ENCODE measurements around the gene GARNL3.

Gene GARNL3

GRCh38 chr9:127388037-127388855, 123.7 kb downstream of the GARNL3 start:
- peak; percentile 72 for DNase-seq (ENCODE audit: low spot score)

DNA sequence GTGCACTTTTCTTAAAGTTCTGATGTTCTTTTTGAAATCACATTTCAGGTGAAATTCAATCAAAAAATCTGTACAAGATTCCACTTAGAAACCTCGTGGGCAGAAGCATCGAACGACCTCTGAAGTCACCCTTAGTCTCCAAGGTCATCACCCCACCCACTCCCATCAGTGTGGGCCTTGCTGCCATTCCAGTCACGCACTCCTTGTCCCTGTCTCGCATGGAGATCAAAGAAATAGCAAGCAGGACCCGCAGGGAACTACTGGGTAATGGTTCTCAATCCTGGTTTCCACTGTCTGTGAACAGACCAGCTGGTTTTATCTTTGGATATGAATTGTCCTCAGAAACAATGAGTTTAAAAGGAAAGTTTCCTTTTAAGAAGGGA, 124.3 kb downstream of the GARNL3 start:
- no peak for DNase-seq (ENCODE audit: low spot score)

GRCh38 chr9:127389381-127390247, 125.0 kb downstream of the GARNL3 start:
- no peak for DNase-seq (ENCODE audit: low spot score)

GRCh38 chr9:127390248-127390545, 125.6 kb downstream of the GARNL3 start:
- DNase-seq (ENCODE audit: low spot score), result no peak

DNA sequence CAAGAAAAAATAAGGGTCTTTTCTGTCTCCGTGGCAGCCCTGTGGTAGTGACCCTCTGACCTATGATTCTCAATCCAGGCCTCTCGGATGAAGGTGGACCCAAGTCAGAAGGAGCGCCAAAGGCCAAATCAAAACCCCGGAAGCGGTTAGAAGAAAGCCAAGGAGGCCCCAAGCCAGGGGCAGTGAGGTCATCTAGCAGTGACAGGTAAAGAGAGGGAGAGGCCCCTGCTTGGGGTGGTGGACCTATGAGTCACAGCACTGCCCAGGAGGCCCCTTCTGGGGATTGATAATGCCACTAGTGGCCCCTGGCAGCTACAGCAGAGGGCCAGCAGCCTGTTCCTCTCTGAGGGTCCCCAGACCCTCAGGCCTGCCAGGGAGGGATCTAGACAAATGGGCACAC, 126.0 kb downstream of the GARNL3 start:
- DNase-seq (ENCODE audit: low spot score), result peak; percentile 32

DNA sequence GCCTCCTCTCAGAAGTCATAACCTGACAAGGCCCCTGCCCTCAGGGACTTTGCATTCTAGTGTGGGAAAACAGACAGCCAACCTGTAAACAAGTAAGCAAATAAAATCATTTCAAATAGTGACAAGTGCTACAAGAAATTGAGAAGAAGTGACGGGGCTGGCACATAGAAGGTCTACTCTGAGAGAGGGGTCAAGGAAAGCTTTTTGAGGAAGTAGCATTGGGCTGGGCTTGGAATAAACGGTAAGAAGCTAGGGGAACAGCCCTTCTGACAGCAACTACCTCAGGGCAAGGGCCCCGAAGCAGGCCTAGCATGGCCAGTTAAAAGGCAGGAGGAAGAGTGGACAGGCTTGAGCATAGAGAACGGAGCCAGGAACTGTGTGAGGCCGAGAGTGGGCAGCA, 127.6 kb downstream of the GARNL3 start:
- no peak for DNase-seq (ENCODE audit: low spot score)

DNA sequence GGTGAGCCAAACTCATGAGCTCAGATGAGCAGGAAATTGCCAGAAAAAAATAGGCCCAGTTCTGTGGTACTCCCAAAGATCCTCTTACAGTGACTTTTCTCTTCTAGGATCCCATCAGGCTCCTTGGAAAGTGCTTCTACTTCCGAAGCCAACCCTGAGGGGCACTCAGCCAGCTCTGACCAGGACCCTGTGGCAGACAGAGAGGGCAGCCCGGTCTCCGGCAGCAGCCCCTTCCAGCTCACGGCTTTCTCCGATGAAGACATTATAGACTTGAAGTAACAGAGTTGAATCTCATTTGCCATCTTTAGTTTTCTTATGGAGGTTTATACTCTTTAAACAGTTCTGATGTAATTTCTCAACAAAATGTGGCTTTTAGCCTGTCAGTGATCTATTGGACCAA, 128.4 kb downstream of the GARNL3 start:
- no peak for DNase-seq (ENCODE audit: low spot score)

GRCh38 chr9:127393645-127394044, 129.1 kb downstream of the GARNL3 start:
- DNase-seq (ENCODE audit: low spot score), result no peak

- DNase-seq (ENCODE audit: low spot score), result no peak
These were observed 131.1 kb downstream of the GARNL3 start for GRCh38 chr9:127395497-127396252.

DNA sequence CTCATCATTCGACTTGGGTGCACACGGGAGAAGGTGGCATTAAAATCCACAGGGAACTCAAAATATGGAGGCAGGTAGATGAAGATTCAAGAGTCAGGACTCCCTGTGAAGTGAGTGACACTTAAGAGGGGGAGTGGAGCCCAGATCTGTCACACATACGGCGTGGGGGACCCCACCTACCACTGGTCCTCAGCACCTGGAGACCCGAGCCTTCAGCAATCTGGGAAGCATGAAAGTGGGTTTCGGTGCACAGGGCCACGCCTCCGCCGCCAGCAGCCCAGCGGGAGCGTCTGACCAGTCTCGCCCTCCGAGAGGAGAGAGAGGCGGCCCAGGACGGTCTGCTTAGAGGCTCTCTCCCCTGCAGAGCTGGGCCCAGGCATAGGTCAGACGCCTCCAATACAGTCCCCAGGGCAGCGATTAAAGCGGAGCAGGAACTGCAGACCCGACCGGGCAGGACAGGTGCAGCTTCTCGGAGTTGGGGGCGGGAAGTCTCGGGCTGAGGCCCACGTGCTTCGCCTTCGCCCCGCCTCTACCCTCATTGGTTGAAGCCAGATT, 131.8 kb downstream of the GARNL3 start:
- DNase-seq (ENCODE audit: low spot score), result no peak

- DNase-seq (ENCODE audit: low spot score), result peak; percentile 100
These were observed 132.5 kb downstream of the GARNL3 start, which contains the start of gene SLC2A8 for GRCh38 chr9:127396808-127397645. Gene SLC2A8, plus strand, starts transcription at chr9:127397169. Its CDS starts 62 bp downstream, at chr9:127397231.

- DNase-seq (ENCODE audit: low spot score), result peak; percentile 55
These were observed 133.2 kb downstream of the GARNL3 start for GRCh38 chr9:127397646-127398274.

DNA sequence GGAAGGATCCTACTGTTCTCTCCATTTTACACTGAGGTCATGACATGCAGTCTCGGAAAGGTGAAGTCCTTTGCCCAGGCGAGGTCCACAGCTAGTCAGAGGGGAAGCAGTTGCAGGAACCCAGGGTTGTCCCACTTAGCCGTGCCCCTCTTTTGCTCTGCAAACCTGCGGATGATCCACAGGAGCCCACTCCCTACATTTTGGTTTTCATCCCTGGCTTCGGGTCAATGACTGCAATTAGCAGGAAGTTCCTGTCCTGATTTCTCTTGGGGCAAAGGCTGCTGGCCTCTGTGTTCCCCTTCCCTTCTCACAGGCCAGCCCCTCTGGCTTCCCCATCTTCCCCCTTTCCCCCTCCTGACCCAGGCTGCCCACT, 133.7 kb downstream of the GARNL3 start:
- no peak for DNase-seq (ENCODE audit: low spot score)

DNA sequence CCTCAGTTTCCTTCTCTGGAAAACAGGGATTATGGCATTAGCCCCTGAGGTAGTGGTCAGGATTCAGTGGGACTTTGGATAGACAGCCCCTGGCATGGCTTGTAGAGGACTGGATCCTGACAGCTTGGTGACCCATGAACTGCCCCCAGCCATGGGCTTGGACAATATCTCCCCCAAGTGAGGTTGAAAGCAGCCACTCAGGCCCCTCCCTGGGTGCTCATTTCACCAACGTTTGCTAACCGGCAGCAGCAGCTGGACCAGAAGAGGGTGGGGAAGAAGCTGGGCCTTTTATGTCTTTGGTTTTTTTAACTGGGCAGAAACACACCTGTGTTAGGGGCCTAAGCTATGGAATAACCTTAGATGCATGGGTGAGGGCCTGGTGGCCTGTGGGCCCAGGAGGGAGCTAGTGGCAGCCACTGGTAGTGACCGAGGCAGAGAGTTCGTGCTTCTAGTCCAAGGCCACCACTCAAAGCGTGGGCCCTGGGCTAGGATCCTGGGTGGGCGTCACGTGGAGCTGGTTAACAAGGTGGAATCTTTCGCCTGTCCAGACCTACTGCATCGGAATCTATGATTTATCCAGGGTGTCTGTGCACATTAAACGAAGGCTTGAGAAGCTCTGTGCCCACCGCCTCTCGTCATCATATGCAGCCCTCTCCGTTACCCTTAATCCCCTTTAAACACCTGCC, 134.3 kb downstream of the GARNL3 start:
- no peak for DNase-seq (ENCODE audit: low spot score)

DNA sequence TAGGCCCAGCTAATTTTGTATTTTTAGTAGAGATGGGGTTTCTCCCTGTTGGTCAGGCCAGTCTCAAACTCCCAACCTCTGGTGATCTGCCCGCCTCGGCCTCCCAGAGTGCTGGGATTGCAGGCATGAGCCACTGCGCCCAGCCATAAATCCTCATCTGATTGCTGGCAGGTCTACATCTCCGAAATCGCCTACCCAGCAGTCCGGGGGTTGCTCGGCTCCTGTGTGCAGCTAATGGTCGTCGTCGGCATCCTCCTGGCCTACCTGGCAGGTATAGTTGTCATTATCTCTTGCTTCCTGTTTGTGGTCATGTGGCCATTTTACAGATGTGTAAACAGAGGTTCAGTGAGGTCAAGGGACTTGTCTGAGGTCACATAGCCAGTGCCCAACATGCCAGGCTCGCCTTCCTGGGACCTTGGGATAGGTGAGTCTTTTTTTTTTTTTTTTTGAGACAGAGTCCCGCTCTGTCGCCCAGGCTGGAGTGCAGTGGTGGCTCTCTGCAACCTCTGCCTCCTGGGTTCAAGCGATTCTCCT, 135.2 kb downstream of the GARNL3 start:
- DNase-seq (ENCODE audit: low spot score), result no peak

GRCh38 chr9:127402401-127403090, 138.0 kb downstream of the GARNL3 start:
- no peak for DNase-seq (ENCODE audit: low spot score)

DNA sequence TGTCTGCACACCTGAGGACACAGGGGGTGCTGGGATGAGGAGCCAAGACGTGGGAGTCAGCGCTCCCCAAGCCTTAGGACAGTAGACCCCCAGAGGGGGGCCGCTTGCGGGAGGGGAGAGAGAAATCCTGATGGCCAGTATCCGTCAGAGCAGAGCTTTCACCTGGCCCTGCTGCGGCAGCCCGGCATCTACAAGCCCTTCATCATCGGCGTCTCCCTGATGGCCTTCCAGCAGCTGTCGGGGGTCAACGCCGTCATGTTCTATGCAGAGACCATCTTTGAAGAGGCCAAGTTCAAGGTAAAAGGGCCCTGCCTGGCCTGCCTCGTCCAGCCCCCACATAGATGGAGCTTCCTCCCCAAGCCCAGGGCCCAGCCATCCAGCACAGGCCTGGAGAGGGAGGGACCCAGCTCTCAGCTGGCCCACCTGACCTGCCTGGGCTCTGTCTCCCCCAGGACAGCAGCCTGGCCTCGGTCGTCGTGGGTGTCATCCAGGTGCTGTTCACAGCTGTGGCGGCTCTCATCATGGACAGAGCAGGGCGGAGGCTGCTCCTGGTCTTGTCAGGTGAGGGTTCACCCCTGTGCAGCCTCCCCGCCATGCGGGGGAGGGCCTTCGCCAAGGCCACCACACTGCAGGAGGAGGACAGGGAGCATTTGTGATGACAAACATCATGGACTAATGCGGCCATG, 139.1 kb downstream of the GARNL3 start:
- no peak for DNase-seq (ENCODE audit: low spot score)

- no peak for DNase-seq (ENCODE audit: low spot score)
These were observed 140.1 kb downstream of the GARNL3 start for GRCh38 chr9:127404631-127405030.
